ENCODE data around the gene TIMM13. TPM values are rescaled to one million over a fixed set of nuclear protein-coding genes. Genes with fewer than 3 reads are reported as not detected.
"Not testable (repeated sequence)": the region's sequence is repeated elsewhere in the genome, so short reads cannot be mapped to it uniquely, and the experiment has no call there.

TIMM13 gene
- total and polyA plus RNA-seq, 2 of the 8 experiments (the other 6 are each of a cell fraction or from before 2014, with no cell fraction given), result 270 to 275 TPM

- H3K4me2 ChIP-seq (ENCODE audit: insufficient read depth in 1 of 2, low read depth in 2 of 2, low read length in 2 of 2); H2BK5ac ChIP-seq (ENCODE audit: low read depth, low read length); H3K18ac ChIP-seq (ENCODE audit: extremely low read depth, low read length); H3K27me3 ChIP-seq (replicated peaks in 1 of 4; ENCODE audit: control insufficient read depth in 3 of 4, extremely low read depth in 1 of 4, insufficient read depth in 3 of 4, low read length in 3 of 4); H2AK5ac ChIP-seq (ENCODE audit: low read depth, low read length); DNase-seq (ENCODE audit: low read depth in 1 of 2, low spot score in 2 of 2); H3K9me3 ChIP-seq (ENCODE audit: insufficient read depth in 2 of 2, low read depth in 1 of 2, low read length in 1 of 2); H3K23ac ChIP-seq (ENCODE audit: insufficient read length); H3K79me2 ChIP-seq (ENCODE audit: control insufficient read depth in 1 of 2, insufficient read depth in 2 of 2, low read length in 2 of 2); H2BK20ac ChIP-seq (ENCODE audit: low read length); H3K56ac ChIP-seq (replicated peaks; ENCODE audit: insufficient read length, low read depth, low read length); H3K79me1 ChIP-seq (ENCODE audit: low read depth, low read length); H2BK120ac ChIP-seq (replicated peaks; ENCODE audit: low read depth, low read length); H4K91ac ChIP-seq (replicated peaks; ENCODE audit: insufficient read length, low read length); H3K4me1 ChIP-seq (replicated peaks in 1 of 4; ENCODE audit: control insufficient read depth in 3 of 4, insufficient read depth in 4 of 4, low read length in 3 of 4); H4K5ac ChIP-seq (ENCODE audit: insufficient read length, low read depth, low read length); H4K20me1 ChIP-seq (replicated peaks in 1 of 2; ENCODE audit: control insufficient read depth in 1 of 2, insufficient read depth in 2 of 2, low read length in 2 of 2); H2AFZ ChIP-seq (ENCODE audit: low read length); H3K14ac ChIP-seq (ENCODE audit: insufficient read length); H3K27ac ChIP-seq (ENCODE audit: low read depth, low read length); FAIRE-seq; H4K8ac ChIP-seq (ENCODE audit: extremely low read depth, insufficient read depth, low read length); H3K4me3 ChIP-seq (ENCODE audit: extremely low read depth in 1 of 4, insufficient read depth in 2 of 4, low read depth in 3 of 4, low read length in 4 of 4); H3K9ac ChIP-seq (replicated peaks in 1 of 4; ENCODE audit: extremely low read depth in 1 of 4, low read depth in 3 of 4, low read length in 3 of 4); H3K4ac ChIP-seq (replicated peaks; ENCODE audit: insufficient read length, low read depth, low read length); H2BK12ac ChIP-seq (ENCODE audit: low read depth, low read length); H2BK15ac ChIP-seq (ENCODE audit: low read length); H3K23me2 ChIP-seq (ENCODE audit: low read depth, low read length); H3K36me3 ChIP-seq (ENCODE audit: control insufficient read depth in 2 of 4, insufficient read depth in 4 of 4, low read length in 3 of 4): not testable (repeated sequence)
- TF ChIP-seq SP1 (IDR thresholded peaks at IDR 0.05; ENCODE audit: low read depth, low read length), result 0 out of 2 replicates have a peak, but pooled peaks have one; percentile 26
- WGBS, 2 experiments (ENCODE audit: extremely low coverage in 1 of 2, insufficient coverage in 1 of 2, insufficient read length in 1 of 2, insufficient replicate concordance in 2 of 2, low coverage in 1 of 2, low lambda C conversion rate in 2 of 2, missing lambda C conversion rate in 1 of 2), result 92% methylated on average over 8 of the region's 8 CpGs; no CpG with 5 or more reads in 1 of the 2 experiments
- ChIA-PET CTCF (ENCODE audit: partially characterized antibody) (interaction anchor here (0.7 to 3.6 kb wide), 21 partner anchors 11 to 357 kb away, joined by 3 to 29 read pairs (median 4); partner anchors contain the start of gene LSM7), POLR2A (ENCODE audit: partially characterized antibody) (interaction anchor here (1.5 to 2.7 kb wide), 2 partner anchors 84 to 118 kb away, joined by 6 read pairs; no protein-coding TSS in a partner anchor)
Measured at GRCh38 chr19:2392899-2393298, 34.5 kb downstream of the TIMM13 start.

Data from H1 (cell line).